SK-N-SH treated with all-trans-retinoic acid at 6 μM for 48 hours (cell line): ENCODE results near the gene TSPO.

Source experiments
- ATAC-seq: fragments of 200-7000 bp; cut with Tn5 transposase; 3 replicates; pipeline ENCODE4 v1.9.1; 2020; ENCODE audit warnings: mild to moderate bottlenecking, moderate library complexity
- ARNTL ChIP-seq: fragments of 450-650 bp; formaldehyde crosslinking; IDR thresholded peaks from 2 replicates; pipeline ENCODE4 v1.5.0; 2020; ENCODE audit warnings: low read depth, mild to moderate bottlenecking, moderate library complexity, borderline replicate concordance
- BACH2 ChIP-seq: fragments of 250-450 bp; sonication (Bioruptor Pico); IDR thresholded peaks from 2 replicates; pipeline ENCODE4 v1.9.0; 2021; ENCODE audit warnings: mild to moderate bottlenecking, borderline replicate concordance
- CSDC2 ChIP-seq: fragments of 250-450 bp; sonication (Bioruptor Pico); IDR thresholded peaks from 2 replicates; pipeline ENCODE4 v1.5.0; 2020; ENCODE audit warnings: mild to moderate bottlenecking, moderate library complexity
- CSRNP3 ChIP-seq: fragments of 250-450 bp; sonication (Bioruptor Pico); IDR thresholded peaks from 2 replicates; pipeline ENCODE4 v1.5.1; 2021; ENCODE audit warnings: mild to moderate bottlenecking, moderate library complexity
- ESRRG ChIP-seq: fragments of 250-450 bp; sonication (Bioruptor Pico); IDR thresholded peaks from 2 replicates; pipeline ENCODE4 v1.6.1; 2021; ENCODE audit warnings: mild to moderate bottlenecking
- GLIS3 ChIP-seq: fragments of 250-450 bp; sonication (Bioruptor Pico); IDR thresholded peaks from 2 replicates; pipeline ENCODE4 v1.5.0; 2020; ENCODE audit warnings: mild to moderate bottlenecking, moderate library complexity
- ISL1 ChIP-seq: fragments of 250-450 bp; sonication (Bioruptor Pico); IDR thresholded peaks from 2 replicates; pipeline ENCODE4 v2.1.2; 2022; ENCODE audit warnings: mild to moderate bottlenecking, moderate library complexity
- OSR1 ChIP-seq: fragments of 250-450 bp; sonication (Bioruptor Pico); IDR thresholded peaks from 2 replicates; pipeline ENCODE4 v1.8.0; 2022; ENCODE audit warnings: moderate library complexity, mild to moderate bottlenecking, inconsistent platforms
- PPARA ChIP-seq: fragments of 250-450 bp; sonication (Bioruptor Pico); IDR thresholded peaks from 2 replicates; pipeline ENCODE4 v1.5.0; 2020; ENCODE audit warnings: mild to moderate bottlenecking, borderline replicate concordance
- RARB ChIP-seq: fragments of 250-450 bp; sonication (Bioruptor Pico); IDR thresholded peaks from 2 replicates; pipeline ENCODE4 v1.8.0; 2021; ENCODE audit warnings: mild to moderate bottlenecking, moderate library complexity
- SNAI2 ChIP-seq: fragments of 250-450 bp; sonication (Bioruptor Pico); IDR thresholded peaks from 2 replicates; pipeline ENCODE4 v1.5.0; 2020; ENCODE audit warnings: mild to moderate bottlenecking, moderate library complexity
- TCF4 ChIP-seq: fragments of 250-450 bp; sonication (Bioruptor Pico); IDR thresholded peaks from 2 replicates; pipeline ENCODE4 v1.8.0; 2021; ENCODE audit warnings: mild to moderate bottlenecking, moderate library complexity, borderline replicate concordance
- TOX ChIP-seq: fragments of 250-450 bp; sonication (Bioruptor Pico); IDR thresholded peaks from 2 replicates; pipeline ENCODE4 v1.8.0; 2021; ENCODE audit warnings: mild to moderate bottlenecking, moderate library complexity, borderline replicate concordance
- TSHZ2 ChIP-seq: fragments of 250-450 bp; sonication (Bioruptor Pico); IDR thresholded peaks from 2 replicates; pipeline ENCODE4 v1.5.0; 2020; ENCODE audit warnings: mild to moderate bottlenecking, moderate library complexity
- ZC3H10 ChIP-seq: fragments of 250-450 bp; sonication (Bioruptor Pico); IDR thresholded peaks from 2 replicates; pipeline ENCODE4 v1.5.1; 2021; ENCODE audit warnings: mild to moderate bottlenecking, moderate library complexity
- ZFP30 ChIP-seq: fragments of 450-650 bp; formaldehyde crosslinking; IDR thresholded peaks from 2 replicates; pipeline ENCODE4 v1.5.0; 2022; ENCODE audit warnings: mild to moderate bottlenecking, moderate library complexity
- ZNF565 ChIP-seq: fragments of 450-650 bp; formaldehyde crosslinking; conservative IDR thresholded peaks from 2 replicates; pipeline ENCODE4 v1.5.0; 2020; ENCODE audit warnings: low read depth, mild to moderate bottlenecking, moderate library complexity
- ZNF70 ChIP-seq: fragments of 450-650 bp; formaldehyde crosslinking; IDR thresholded peaks from 2 replicates; pipeline ENCODE4 v1.5.0; 2020; ENCODE audit warnings: mild to moderate bottlenecking, moderate library complexity
- ZNF8 ChIP-seq: fragments of 450-650 bp; formaldehyde crosslinking; IDR thresholded peaks from 2 replicates; pipeline ENCODE4 v1.5.0; 2020; ENCODE audit warnings: mild to moderate bottlenecking, moderate library complexity
- TF ChIP-seq, protein P1 (sequence below): fragments of 250-450 bp; sonication (Bioruptor Pico); IDR thresholded peaks from 2 replicates; pipeline ENCODE4 v1.8.0; 2021; ENCODE audit warnings: low read depth, mild to moderate bottlenecking, moderate library complexity, borderline replicate concordance

Gene TSPO

DNA sequence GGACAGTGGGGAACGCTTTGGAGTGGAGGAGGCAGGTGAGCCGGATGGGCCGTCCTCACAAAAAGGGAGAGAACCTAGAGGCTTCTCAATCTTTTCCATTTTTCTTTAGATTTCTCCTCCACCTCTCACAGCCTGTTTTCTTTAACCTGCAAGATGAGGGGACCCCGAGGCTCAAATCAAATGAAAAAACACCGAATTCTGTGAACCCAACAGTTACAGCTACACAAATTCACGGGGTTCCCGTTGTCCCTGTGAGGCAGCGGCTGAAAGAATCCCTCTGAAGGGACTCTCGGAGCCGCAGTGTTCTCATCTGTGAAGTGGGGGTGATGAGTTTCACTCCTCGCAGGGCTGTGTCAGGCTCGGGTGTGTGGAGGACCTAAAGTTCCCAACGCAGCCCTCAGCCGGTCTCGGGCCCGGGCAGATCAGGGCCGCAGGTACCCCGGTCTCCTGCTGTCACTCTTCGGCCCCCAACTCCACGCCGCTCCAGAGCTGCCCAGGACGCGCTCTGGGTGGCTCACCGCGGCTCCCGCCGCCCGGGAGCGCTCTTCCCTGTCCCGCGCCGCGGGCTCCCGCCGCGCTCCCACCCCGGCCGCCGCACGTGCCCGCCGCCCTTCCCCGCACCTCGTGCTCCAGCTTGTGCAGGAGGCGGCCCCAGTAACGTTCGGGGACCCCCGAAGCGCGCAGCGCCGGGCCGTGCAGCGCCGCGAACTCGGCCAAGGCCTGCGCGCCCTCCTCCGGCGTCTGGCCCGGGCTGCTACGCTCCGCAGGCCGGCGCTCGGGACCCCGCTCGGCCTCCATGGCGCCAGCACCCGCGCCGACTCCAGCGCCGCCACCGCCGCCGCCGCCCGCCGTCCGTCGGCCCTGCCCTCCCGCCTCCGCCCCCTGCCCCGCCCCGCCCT lies 35.2 kb downstream of the TSPO start, which contains the start of gene TTLL12:
TSS of gene TTLL12 (minus strand) at position 863 of the 899 bp plus-strand sequence. CDS start at position 798, 65 bp downstream.
- peak; percentile 27 for ATAC-seq
- TF ChIP-seq ESRRG (CRISPR knock-in tag) (no peak), ZFP30 (no peak), ZC3H10 (CRISPR knock-in tag) (no peak), ARNTL (no peak), ZNF565 (no peak), CSRNP3 (no peak), RARB (CRISPR knock-in tag) (no peak), GLIS3 (CRISPR knock-in tag) (no peak), OSR1 (CRISPR knock-in tag) (no peak), ZNF8 (CRISPR knock-in tag) (no peak), TOX (CRISPR knock-in tag) (no peak), BACH2 (CRISPR knock-in tag) (no peak), TCF4 (CRISPR knock-in tag) (no peak), CSDC2 (CRISPR knock-in tag) (no peak), TSHZ2 (CRISPR knock-in tag) (no peak), ZNF70 (CRISPR knock-in tag) (no peak), PPARA (CRISPR knock-in tag) (no peak)
- TF ChIP-seq, protein P1, sequence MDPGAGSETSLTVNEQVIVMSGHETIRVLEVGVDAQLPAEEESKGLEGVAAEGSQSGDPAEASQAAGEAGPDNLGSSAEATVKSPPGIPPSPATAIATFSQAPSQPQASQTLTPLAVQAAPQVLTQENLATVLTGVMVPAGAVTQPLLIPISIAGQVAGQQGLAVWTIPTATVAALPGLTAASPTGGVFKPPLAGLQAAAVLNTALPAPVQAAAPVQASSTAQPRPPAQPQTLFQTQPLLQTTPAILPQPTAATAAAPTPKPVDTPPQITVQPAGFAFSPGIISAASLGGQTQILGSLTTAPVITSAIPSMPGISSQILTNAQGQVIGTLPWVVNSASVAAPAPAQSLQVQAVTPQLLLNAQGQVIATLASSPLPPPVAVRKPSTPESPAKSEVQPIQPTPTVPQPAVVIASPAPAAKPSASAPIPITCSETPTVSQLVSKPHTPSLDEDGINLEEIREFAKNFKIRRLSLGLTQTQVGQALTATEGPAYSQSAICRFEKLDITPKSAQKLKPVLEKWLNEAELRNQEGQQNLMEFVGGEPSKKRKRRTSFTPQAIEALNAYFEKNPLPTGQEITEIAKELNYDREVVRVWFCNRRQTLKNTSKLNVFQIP (CRISPR knock-in tag) = no peak

DNA sequence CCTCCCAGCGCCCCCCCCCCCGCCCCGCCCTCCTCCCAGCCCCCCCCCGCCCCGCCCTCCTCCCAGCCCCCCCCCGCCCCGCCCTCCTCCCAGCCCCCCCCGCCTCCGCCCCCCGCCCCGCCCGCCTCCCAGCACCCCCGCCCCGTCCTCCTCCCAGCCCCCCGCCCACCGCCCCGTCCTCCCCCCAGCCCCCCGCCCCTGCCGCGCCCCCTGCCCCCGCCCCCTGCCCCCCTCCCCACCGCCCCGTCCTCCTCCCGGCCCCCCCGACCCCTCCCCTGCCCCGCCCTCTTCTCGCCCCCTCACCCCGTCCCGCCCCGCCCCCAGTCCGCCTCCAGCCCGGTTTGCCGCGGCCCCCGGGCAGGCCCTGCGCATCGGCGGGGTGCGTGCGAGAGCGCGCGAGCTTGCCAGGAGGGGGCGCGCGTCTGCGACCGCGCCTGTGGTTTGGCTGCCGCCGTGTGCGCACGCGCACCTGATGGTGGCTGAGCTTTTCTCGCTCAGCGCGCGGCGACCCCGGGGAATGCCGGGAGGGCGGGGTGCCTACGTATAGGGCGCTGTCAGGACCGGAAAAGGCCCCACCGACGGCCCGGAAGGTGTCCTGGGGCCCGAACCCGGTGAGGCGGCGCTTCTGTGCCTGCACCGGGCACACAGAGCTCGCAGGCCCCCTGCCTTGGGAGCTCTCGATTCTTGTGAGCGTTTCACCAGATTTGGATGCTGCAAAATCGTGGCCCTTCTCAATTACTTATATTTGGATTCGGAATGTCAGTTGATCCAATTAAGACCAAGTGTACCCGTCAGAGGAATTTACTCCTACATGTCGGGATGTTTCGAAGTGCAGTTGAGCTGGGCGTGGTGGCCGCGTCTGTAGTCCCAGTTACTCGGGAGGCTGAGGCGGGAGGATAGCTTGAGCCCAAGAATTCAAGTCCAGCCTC lies 36.1 kb downstream of the TSPO start:
- peak; percentile 90 for ATAC-seq
- no peak for TF ChIP-seq TOX (CRISPR knock-in tag)
- no peak for TF ChIP-seq ZC3H10 (CRISPR knock-in tag)
- TF ChIP-seq SNAI2 = no peak
- no peak for TF ChIP-seq CSDC2 (CRISPR knock-in tag)
- no peak for TF ChIP-seq PPARA (CRISPR knock-in tag)
- TF ChIP-seq RARB (CRISPR knock-in tag) = no peak
- TF ChIP-seq, protein P1 (CRISPR knock-in tag) = no peak
- TF ChIP-seq ZFP30 = no peak
- TF ChIP-seq ZNF70 (CRISPR knock-in tag) = no peak
- no peak for TF ChIP-seq ISL1 (CRISPR knock-in tag)
- no peak for TF ChIP-seq OSR1 (CRISPR knock-in tag)
- TF ChIP-seq BACH2 (CRISPR knock-in tag) = no peak
- TF ChIP-seq ESRRG (CRISPR knock-in tag) = no peak
- TF ChIP-seq ZNF8 (CRISPR knock-in tag) = no peak
- TF ChIP-seq ZNF565 = no peak
- TF ChIP-seq TSHZ2 (CRISPR knock-in tag) = no peak
- no peak for TF ChIP-seq TCF4 (CRISPR knock-in tag)
- no peak for TF ChIP-seq CSRNP3
- no peak for TF ChIP-seq GLIS3 (CRISPR knock-in tag)
